A549 treated with Hydrocortisone at 1 μM for 4 hours (cell line): ENCODE measurements around the gene MAGEB16. TPM values are rescaled to one million over a fixed set of nuclear protein-coding genes. Genes with fewer than 3 reads are reported as not detected.

Experiments used
- total RNA-seq: library from RNA; stranded (reverse); fragments of 200-300 nt; extraction: Qiagen RNA extraction; gene quantifications from 5 replicates; pipeline ENCODE4 v1.2.3, GENCODE V29; 2022

Gene MAGEB16
- total RNA-seq: not detected in 5 replicates

GRCh38 chrX:35798042-35798441, at the start of gene MAGEB16:
Gene MAGEB16 (plus strand): TSS chrX:35798342. CDS start chrX:35802197, 3,855 bp downstream.

Other genes with a start within 250 kb of the MAGEB16 start
- gene CFAP47, start 121.4 kb downstream of the MAGEB16 start, total RNA-seq: 0.02 TPM in 1 of 5 replicates, not detected in the others